HG02571 (cell line): ENCODE measurements around the gene ITPR2.
"Not testable (repeated sequence)": the region's sequence is repeated elsewhere in the genome, so short reads cannot be mapped to it uniquely, and the experiment has no call there.

Source experiments
- ATAC-seq: cut with Tn5 transposase; IDR thresholded peaks from one replicate; pipeline ENCODE4 v1.9.1; 2021; ENCODE audit warnings: mild to moderate bottlenecking, moderate library complexity; ENCODE audit not compliant: unreplicated experiment

ITPR2 gene

DNA sequence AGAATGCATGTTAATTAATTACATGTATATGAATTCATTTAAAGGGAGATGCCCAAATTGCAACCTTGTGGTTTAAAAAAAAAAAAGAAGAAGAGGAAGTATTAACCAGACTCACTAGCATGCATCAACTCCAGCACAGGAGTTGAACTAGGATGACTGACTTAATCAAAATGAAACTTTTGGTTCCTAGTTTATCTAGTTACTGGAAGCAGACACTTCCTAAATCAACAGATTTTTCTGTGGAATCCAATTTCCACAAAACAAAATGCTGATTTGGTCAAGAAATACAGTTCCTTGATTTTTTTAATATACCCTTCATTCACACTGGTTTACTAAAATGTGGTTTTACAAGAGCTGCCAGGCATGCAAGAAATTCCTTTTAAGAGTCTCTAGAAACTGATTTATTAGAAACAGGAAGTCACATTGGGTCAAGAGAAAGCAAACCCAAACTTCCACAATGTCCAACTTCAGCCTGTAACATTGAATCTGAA, 41.6 kb downstream of the ITPR2 start:
- no peak for ATAC-seq

GRCh38 chr12:26790645-26790994, 42.4 kb downstream of the ITPR2 start:
- ATAC-seq = no peak

DNA sequence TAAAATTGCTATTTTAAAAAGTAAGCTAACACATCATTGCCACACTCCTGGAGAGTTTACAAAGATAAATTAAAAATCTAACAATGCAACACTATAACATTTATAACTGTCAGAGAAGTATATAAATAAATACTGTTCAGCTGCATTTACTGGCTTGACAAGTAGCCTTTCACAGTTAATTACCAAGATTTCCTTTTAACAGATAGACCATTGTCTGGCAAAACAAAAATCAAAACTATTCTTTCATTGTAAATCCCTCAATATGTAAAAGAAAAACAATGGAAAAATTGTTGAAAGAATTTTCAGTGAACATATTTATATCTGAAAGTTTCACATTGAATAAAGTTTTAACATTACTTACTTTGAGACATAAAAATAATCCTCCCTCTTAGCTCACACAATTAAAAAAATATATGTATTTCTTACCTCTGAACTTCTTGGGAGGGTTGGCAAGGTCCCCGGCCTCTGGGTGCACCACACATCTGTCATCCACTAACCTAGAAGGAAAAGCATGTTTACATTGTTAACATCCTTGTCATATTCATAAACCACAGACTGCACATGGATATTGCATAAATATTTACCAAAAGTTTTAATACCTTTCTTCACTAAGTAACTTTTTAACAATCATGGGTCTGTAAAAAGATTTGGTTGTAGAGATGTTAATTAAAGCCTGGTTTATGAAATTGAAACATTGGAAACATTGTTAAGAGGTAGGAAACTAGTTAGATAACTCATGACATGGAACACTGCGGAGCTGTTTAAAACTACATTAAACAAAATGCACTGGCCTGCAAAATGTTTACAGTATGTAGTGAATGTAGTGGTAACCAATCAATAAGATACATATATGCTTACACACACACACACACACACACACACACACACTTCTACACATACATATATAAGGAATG, 43.0 kb downstream of the ITPR2 start:
- ATAC-seq = no peak

GRCh38 chr12:26786865-26787514, 46.0 kb downstream of the ITPR2 start:
- no peak for ATAC-seq

GRCh38 chr12:26786491-26786864, 46.5 kb downstream of the ITPR2 start:
- no peak for ATAC-seq

GRCh38 chr12:26783816-26784379, 49.1 kb downstream of the ITPR2 start:
- not testable (repeated sequence) for ATAC-seq

- ATAC-seq = no peak
These were observed 49.9 kb downstream of the ITPR2 start for GRCh38 chr12:26783131-26783526.

- no peak for ATAC-seq
These were observed 50.4 kb downstream of the ITPR2 start for GRCh38 chr12:26782372-26783130.

GRCh38 chr12:26780656-26781055, 52.3 kb downstream of the ITPR2 start:
- not testable (repeated sequence) for ATAC-seq

GRCh38 chr12:26778173-26778775, 54.7 kb downstream of the ITPR2 start:
- ATAC-seq = not testable (repeated sequence)

- no peak for ATAC-seq
These were observed 55.8 kb downstream of the ITPR2 start for GRCh38 chr12:26777236-26777635.

DNA sequence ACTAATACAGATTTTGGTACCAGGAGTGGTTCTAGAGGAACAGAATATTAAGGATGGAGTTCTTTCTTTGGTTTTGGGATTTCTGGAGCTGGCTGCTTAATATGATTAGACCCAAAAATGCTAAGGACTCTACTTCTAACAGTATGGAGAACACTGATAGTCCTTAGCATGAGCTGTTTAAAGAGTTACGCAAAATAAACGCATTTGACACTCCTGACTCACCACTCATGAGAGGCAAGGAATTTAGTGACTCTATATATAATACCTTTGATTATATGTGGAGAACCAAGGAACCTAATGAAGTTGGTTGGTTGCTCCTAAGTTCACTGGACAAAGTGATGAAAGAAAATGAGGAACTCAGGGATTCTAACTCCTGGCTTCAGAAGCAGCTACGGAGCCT, 57.0 kb downstream of the ITPR2 start:
- not testable (repeated sequence) for ATAC-seq

DNA sequence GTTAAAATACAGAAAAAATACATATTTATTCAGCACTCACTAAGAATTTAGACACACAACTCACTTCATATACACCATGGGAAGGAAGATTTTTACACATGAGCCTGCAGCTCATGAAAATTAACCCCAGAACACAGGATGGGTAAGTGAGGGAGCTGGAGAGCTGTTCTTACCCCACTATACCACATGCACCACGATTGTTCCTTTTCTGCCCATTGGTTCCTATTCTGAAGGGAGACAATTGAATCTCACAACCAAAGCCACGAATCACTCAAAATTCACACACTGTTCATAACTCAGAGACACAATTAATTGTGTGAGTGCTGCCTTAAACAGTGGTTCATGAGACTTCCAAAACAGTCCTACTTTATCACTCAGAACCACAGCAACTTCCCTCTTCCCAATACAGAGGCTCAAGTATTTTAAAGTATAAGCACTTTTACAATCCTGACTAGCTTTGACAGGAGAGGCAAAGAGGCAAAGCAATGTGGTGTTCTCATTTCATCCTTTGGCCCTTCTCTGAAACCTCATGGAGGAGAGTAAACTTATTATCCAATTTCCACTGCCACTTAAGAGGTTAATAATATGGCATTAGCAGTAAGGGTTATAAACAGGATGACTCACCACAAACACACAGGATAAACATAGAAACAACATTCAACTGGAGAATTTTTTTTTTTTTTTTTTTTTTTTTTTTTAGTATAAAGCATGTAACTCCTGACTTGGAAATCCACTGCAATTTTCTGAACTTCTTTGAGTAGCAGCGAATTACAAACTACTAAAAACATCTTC, 59.5 kb downstream of the ITPR2 start:
- no peak for ATAC-seq

DNA sequence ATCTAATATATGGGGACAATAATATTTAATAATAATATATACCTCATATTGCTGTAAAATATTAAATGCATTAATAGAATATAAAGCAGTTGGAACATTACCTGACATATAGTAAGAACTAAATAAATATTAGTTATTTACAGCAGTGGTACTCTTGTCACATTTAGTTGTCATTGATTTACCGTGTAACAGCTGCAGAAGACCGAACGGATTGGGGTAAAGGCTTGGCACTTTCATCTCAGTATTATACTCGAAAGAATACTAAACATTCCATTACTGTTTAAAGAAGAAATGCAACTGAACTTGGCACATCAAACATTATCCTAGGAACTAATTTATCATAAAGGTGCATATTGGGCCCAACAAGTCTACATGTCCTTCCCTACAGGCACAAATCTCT, 61.1 kb downstream of the ITPR2 start:
- no peak for ATAC-seq

- ATAC-seq = no peak
These were observed 62.5 kb downstream of the ITPR2 start for GRCh38 chr12:26770239-26771070.

DNA sequence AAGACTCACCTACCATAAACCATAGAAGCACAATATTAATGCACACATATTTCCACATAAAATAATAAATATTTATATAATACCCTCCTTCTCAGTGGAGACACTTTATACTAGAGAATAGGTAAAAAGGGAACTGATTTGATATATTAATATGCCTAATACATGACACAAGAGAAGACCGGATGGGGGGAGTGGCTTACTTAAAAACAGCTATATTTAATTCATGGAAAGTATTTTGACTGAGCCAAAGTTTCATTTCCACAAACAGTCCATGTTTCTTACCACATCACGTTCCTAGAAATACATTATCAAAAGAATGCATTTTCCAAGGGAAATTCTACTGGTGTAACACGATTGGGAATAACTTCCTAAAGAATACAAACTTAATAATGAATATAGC, 63.4 kb downstream of the ITPR2 start:
- ATAC-seq = no peak

GRCh38 chr12:26768611-26769603, 64.1 kb downstream of the ITPR2 start:
- ATAC-seq = peak; percentile 61

DNA sequence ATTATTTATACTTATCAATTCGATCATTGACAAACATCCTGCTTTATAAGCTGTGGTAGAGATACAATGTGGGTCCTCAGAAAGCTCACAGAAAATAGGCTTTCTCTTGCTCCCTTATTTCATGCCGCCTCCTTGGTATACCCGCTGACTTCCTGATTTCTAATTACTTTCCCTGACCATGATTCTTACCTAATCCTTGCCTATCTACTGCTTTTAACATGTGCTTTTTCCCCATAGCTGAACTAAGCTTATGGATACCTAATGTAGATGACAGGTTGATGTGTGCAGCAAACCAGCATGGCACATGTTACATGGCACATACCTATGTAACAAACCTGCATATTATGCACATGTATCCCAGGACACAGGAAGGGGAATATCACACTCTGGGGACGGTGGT, 65.1 kb downstream of the ITPR2 start:
- ATAC-seq = no peak
